Type B pancreatic cell (in vitro differentiated cells): ENCODE results near the gene MYO6. TPM values are rescaled to one million over a fixed set of nuclear protein-coding genes. Genes with fewer than 3 reads are reported as not detected.

ENCODE experiments used
- DNase-seq: peaks from one replicate; pipeline ENCODE4 v3.0.0; 2021; ENCODE audit warnings: mixed read lengths; ENCODE audit not compliant: unreplicated experiment; ENCODE audit errors: extremely low spot score
- H3K27ac Mint-ChIP-seq: 2 replicates; pipeline ENCODE4 v1.8.0; 2021; ENCODE audit warnings: mild to moderate bottlenecking, mixed read lengths
- H3K27me3 Mint-ChIP-seq: 2 replicates; pipeline ENCODE4 v1.8.0; 2021; ENCODE audit warnings: mixed read lengths
- H3K36me3 Mint-ChIP-seq: 2 replicates; pipeline ENCODE4 v1.8.0; 2021; ENCODE audit warnings: mixed read lengths
- H3K4me1 Mint-ChIP-seq: one replicate; pipeline ENCODE4 v1.8.0; 2021; ENCODE audit warnings: mixed read lengths; ENCODE audit not compliant: unreplicated experiment
- H3K4me3 Mint-ChIP-seq: 2 replicates; pipeline ENCODE4 v1.8.0; 2021; ENCODE audit warnings: mild to moderate bottlenecking, mixed read lengths
- H3K9me3 Mint-ChIP-seq: 2 replicates; pipeline ENCODE4 v1.8.0; 2021; ENCODE audit warnings: mixed read lengths
- total RNA-seq: library from RNA; stranded (reverse); gene quantifications from 2 replicates; pipeline ENCODE4 v1.2.1, GENCODE V29; 2021; ENCODE audit warnings: low replicate concordance
- TF ChIP-seq, protein P1 (sequence below): fragments of 200-600 bp; sonication (generic); conservative IDR thresholded peaks from 2 replicates; pipeline ENCODE4 v1.5.0; 2021; ENCODE audit warnings: antibody characterized with exemption, mild to moderate bottlenecking

MYO6 gene
- total RNA-seq, 1 donor from 2014 or later = 46.7 TPM

DNA sequence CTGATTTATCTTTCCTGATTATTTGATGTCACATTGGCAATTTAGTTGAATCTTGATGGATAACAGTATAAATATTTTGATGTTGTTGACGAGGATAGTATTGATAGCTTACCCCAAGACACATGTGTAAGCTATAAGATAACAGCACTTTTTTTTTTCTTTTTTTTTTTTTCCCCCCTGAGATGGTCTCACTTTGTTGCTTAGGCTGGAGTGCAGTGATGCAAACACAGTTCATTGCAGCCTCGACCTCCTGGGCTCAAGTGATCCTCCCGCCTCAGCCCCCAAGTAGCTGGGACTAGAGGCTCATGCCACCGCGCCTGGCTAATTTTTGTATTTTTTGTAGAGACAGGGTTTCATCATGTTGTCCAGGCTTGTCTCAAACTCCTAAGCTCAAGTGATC is 21.8 kb downstream of the MYO6 start:
- Mint-ChIP-seq H3K9me3 (no peaks in the 10 kb centered on the region), H3K27me3 (no peaks in the 10 kb centered on the region), H3K4me3 (no peak overlapping the region), H3K27ac (no peak overlapping the region), H3K4me1 (peaks cover 23% of the 10 kb centered on the region), H3K36me3 (peaks cover 3% of the 10 kb centered on the region)
- TF ChIP-seq, protein P1, sequence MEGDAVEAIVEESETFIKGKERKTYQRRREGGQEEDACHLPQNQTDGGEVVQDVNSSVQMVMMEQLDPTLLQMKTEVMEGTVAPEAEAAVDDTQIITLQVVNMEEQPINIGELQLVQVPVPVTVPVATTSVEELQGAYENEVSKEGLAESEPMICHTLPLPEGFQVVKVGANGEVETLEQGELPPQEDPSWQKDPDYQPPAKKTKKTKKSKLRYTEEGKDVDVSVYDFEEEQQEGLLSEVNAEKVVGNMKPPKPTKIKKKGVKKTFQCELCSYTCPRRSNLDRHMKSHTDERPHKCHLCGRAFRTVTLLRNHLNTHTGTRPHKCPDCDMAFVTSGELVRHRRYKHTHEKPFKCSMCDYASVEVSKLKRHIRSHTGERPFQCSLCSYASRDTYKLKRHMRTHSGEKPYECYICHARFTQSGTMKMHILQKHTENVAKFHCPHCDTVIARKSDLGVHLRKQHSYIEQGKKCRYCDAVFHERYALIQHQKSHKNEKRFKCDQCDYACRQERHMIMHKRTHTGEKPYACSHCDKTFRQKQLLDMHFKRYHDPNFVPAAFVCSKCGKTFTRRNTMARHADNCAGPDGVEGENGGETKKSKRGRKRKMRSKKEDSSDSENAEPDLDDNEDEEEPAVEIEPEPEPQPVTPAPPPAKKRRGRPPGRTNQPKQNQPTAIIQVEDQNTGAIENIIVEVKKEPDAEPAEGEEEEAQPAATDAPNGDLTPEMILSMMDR = no peak
- no peak for DNase-seq

DNA sequence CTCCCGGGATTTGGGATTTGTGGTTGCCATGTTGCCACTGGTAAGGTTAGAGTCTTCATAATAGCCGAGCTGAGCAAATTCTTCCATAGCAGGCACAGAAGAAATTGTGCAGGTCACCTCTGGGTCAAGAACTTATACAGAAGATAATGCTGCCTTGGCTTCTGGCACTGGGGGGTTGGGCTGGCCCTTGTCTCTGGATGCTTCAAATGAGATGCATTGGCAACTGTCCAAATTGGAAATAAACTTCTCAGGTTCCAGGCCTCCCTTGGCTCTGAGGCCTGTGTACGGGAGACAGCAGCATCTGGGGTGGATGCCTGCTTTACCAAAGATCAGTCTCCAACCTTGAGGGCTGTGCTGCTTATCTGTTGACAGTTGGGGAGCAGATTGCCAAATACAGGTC is 26.2 kb downstream of the MYO6 start:
- Mint-ChIP-seq H3K36me3 (peaks cover 9% of the 10 kb centered on the region), H3K27me3 (no peaks in the 10 kb centered on the region), H3K27ac (no peak overlapping the region), H3K4me1 (peaks cover 30% of the 10 kb centered on the region), H3K9me3 (no peaks in the 10 kb centered on the region), H3K4me3 (no peak overlapping the region)
- TF ChIP-seq, protein P1 = no peak
- no peak for DNase-seq

DNA sequence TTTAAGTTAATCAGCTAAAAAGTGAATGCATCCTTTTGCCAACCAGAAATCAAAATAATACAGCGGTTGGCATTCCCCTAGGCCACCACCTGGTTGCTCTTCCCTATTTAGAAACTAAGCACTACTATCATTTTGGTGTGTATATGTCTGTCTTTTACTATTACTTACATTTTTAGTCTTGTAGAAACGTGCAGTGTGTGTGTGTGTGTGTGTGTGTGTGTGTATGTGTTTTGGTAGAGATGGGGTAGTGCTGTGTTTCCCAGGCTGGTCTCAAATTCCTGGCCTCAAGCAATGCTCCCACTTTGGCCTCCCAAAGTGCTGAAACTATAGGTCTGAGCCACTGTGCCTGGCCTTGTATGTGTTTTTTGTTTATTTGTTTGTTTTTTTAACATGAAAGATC is 27.4 kb downstream of the MYO6 start:
- Mint-ChIP-seq H3K36me3 (peaks cover 9% of the 10 kb centered on the region), H3K4me3 (no peak overlapping the region), H3K4me1 (peaks cover 24% of the 10 kb centered on the region), H3K9me3 (no peaks in the 10 kb centered on the region), H3K27me3 (no peaks in the 10 kb centered on the region), H3K27ac (no peak overlapping the region)
- no peak for DNase-seq
- TF ChIP-seq, protein P1 = no peak

DNA sequence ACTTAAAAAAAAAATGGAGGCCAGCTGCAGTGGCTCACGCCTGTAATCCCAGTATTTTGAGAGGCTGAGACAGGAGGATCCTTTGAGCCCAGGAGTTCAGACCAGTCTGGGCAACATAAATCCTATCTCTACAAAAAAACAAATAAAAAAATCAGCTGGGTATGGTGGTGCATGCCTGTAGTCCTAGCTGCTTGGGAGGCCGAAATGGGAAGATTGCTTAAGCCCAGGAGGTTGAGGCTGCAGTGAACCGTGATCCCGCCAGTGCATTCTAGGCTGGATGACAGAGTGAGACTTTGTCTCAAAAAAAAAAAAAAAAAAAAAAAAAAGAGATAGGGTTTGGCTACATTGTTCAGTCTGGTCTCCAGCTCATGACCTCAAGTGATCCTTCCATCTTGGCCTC is 29.7 kb downstream of the MYO6 start:
- Mint-ChIP-seq H3K36me3 (peaks cover 13% of the 10 kb centered on the region), H3K27ac (no peak overlapping the region), H3K9me3 (peaks cover 4% of the 10 kb centered on the region), H3K4me1 (peaks cover 27% of the 10 kb centered on the region), H3K27me3 (no peaks in the 10 kb centered on the region), H3K4me3 (no peak overlapping the region)
- TF ChIP-seq, protein P1 = no peak
- DNase-seq = no peak

DNA sequence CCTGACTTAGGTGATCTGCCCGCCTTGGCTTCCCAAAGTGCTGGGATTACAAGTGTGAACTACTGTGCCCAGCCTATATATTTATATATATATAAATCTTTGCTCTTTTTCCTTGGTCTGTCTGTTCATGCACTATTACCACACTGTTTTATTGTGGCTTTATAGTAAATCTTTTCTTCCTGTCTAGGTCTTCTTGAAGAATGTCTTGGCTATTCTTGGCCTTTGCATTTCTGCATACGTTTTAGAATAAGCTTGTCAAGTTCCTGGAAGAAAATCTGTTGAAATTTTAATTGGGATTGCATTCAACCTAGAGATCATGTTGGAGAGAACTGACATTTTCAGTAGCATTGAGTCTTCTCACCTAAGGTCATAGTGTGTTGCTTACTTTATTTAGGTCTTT is 37.1 kb downstream of the MYO6 start:
- peaks cover 11% of the 10 kb centered on the region for H3K36me3 Mint-ChIP-seq

More for the DNA sequence above, 37.1 kb downstream of the MYO6 start:
- H3K4me1 Mint-ChIP-seq = peaks cover 7% of the 10 kb centered on the region
- peaks cover 4% of the 10 kb centered on the region for H3K9me3 Mint-ChIP-seq
- no peaks in the 10 kb centered on the region for H3K27me3 Mint-ChIP-seq
- H3K4me3 Mint-ChIP-seq = no peak overlapping the region
- H3K27ac Mint-ChIP-seq = no peak overlapping the region
- no peak for DNase-seq
- TF ChIP-seq, protein P1 = no peak
